ENCODE data around the gene ARHGAP8. TPM values are rescaled to one million over a fixed set of nuclear protein-coding genes. Genes with fewer than 3 reads are reported as not detected.
"Not testable (repeated sequence)": the region's sequence is repeated elsewhere in the genome, so short reads cannot be mapped to it uniquely, and the experiment has no call there.

The ARHGAP8 gene
- total RNA-seq, 1 donor from 2014 or later: 18.1 TPM

- DNase-seq: no peak
- H3K27me3 ChIP-seq: peaks cover 5% of the 10 kb centered on the region
- H3K4me3 ChIP-seq: no peak overlapping the region
- intact Hi-C loops (cut with DNase I): no loop called here
- no peak overlapping the region for H3K27ac ChIP-seq
- no peak for ATAC-seq
- H3K9me3 ChIP-seq: no peaks in the 10 kb centered on the region
- H3K36me3 ChIP-seq: no peaks in the 10 kb centered on the region
- no peak for TF ChIP-seq CTCF (IDR thresholded peaks at IDR 0.05)
- no peaks in the 10 kb centered on the region for H3K4me1 ChIP-seq
These were observed 43.6 kb downstream of the ARHGAP8 start for GRCh38 chr22:44795701-44796630.

GRCh38 chr22:44797181-44797725 lies 44.9 kb downstream of the ARHGAP8 start:
- peaks cover 5% of the 10 kb centered on the region for H3K27me3 ChIP-seq
- no peak for DNase-seq
- no peak overlapping the region for H3K27ac ChIP-seq
- TF ChIP-seq CTCF (IDR thresholded peaks at IDR 0.05): no peak
- ATAC-seq: no peak
- intact Hi-C loops (cut with DNase I): no loop called here
- no peaks in the 10 kb centered on the region for H3K9me3 ChIP-seq
- H3K4me1 ChIP-seq: no peaks in the 10 kb centered on the region
- H3K36me3 ChIP-seq: no peaks in the 10 kb centered on the region
- no peak overlapping the region for H3K4me3 ChIP-seq

- DNase-seq: no peak
- intact Hi-C loops (cut with DNase I): no loop called here
- TF ChIP-seq CTCF (IDR thresholded peaks at IDR 0.05): no peak
- no peak overlapping the region for H3K27ac ChIP-seq
- no peak overlapping the region for H3K4me3 ChIP-seq
- H3K36me3 ChIP-seq: no peaks in the 10 kb centered on the region
- H3K9me3 ChIP-seq: no peaks in the 10 kb centered on the region
- no peak for ATAC-seq
- H3K27me3 ChIP-seq: peaks cover 5% of the 10 kb centered on the region
- H3K4me1 ChIP-seq: no peaks in the 10 kb centered on the region
These were observed 46.9 kb downstream of the ARHGAP8 start for GRCh38 chr22:44799077-44799945.

- H3K9me3 ChIP-seq; DNase-seq; H3K36me3 ChIP-seq; H3K4me3 ChIP-seq; ATAC-seq; intact Hi-C loops (cut with DNase I); H3K27ac ChIP-seq; H3K27me3 ChIP-seq; H3K4me1 ChIP-seq: not testable (repeated sequence)
These were observed 47.7 kb downstream of the ARHGAP8 start for GRCh38 chr22:44799946-44800634.

GRCh38 chr22:44801476-44801875 lies 49.1 kb downstream of the ARHGAP8 start:
- Histone ChIP-seq H3K4me1 (no peaks in the 10 kb centered on the region), H3K9me3 (no peaks in the 10 kb centered on the region), H3K27ac (no peak overlapping the region), H3K36me3 (no peaks in the 10 kb centered on the region), H3K27me3 (peaks cover 5% of the 10 kb centered on the region), H3K4me3 (no peak overlapping the region)
- no peak for TF ChIP-seq CTCF (IDR thresholded peaks at IDR 0.05)
- no peak for DNase-seq
- intact Hi-C loops (cut with DNase I): no loop called here
- ATAC-seq: no peak

Measured in upper lobe of right lung (tissue), 1 donor.